GM21528 (cell line): Measurements from ENCODE around the gene SGSM2.

Source experiments
- ATAC-seq: cut with Tn5 transposase; IDR thresholded peaks from one replicate; pipeline ENCODE4 v1.9.1; 2021; ENCODE audit warnings: mild to moderate bottlenecking, moderate library complexity; ENCODE audit not compliant: unreplicated experiment, low FRiP score

SGSM2 gene

GRCh38 chr17:2366747-2367494 is 29.6 kb downstream of the SGSM2 start:
- ATAC-seq: no peak

- ATAC-seq: no peak
These were observed 31.1 kb downstream of the SGSM2 start for GRCh38 chr17:2368359-2368758.

GRCh38 chr17:2369039-2369438 is 31.7 kb downstream of the SGSM2 start:
- ATAC-seq: no peak

- no peak for ATAC-seq
These were observed 32.4 kb downstream of the SGSM2 start for GRCh38 chr17:2369551-2370210.

GRCh38 chr17:2370211-2370589 is 32.9 kb downstream of the SGSM2 start:
- no peak for ATAC-seq

- no peak for ATAC-seq
These were observed 34.2 kb downstream of the SGSM2 start for GRCh38 chr17:2371183-2372130.

- ATAC-seq: no peak
These were observed 34.9 kb downstream of the SGSM2 start for GRCh38 chr17:2372180-2372579.

- no peak for ATAC-seq
These were observed 35.4 kb downstream of the SGSM2 start for GRCh38 chr17:2372681-2373080.

GRCh38 chr17:2373179-2373578 is 35.9 kb downstream of the SGSM2 start:
- no peak for ATAC-seq

GRCh38 chr17:2374549-2375285 is 37.4 kb downstream of the SGSM2 start:
- ATAC-seq: no peak

- no peak for ATAC-seq
These were observed 38.1 kb downstream of the SGSM2 start for GRCh38 chr17:2375406-2375805.

- no peak for ATAC-seq
These were observed 38.8 kb downstream of the SGSM2 start for GRCh38 chr17:2376107-2376506.

GRCh38 chr17:2377659-2378058 is 40.4 kb downstream of the SGSM2 start:
- ATAC-seq: no peak

GRCh38 chr17:2378905-2379304 is 41.6 kb downstream of the SGSM2 start:
- no peak for ATAC-seq

GRCh38 chr17:2379489-2380225 is 42.4 kb downstream of the SGSM2 start:
- ATAC-seq: no peak

- no peak for ATAC-seq
These were observed 43.1 kb downstream of the SGSM2 start for GRCh38 chr17:2380226-2380922.

GRCh38 chr17:2380950-2381649 is 43.8 kb downstream of the SGSM2 start:
- ATAC-seq: no peak

GRCh38 chr17:2383628-2384167 is 46.4 kb downstream of the SGSM2 start:
- no peak for ATAC-seq
